GM18520 (cell line): ENCODE data around the gene FBXO15.

Experiments
- ATAC-seq: cut with Tn5 transposase; IDR thresholded peaks from one replicate; pipeline ENCODE4 v1.9.1; 2021; ENCODE audit not compliant: unreplicated experiment

FBXO15 gene, protein sequence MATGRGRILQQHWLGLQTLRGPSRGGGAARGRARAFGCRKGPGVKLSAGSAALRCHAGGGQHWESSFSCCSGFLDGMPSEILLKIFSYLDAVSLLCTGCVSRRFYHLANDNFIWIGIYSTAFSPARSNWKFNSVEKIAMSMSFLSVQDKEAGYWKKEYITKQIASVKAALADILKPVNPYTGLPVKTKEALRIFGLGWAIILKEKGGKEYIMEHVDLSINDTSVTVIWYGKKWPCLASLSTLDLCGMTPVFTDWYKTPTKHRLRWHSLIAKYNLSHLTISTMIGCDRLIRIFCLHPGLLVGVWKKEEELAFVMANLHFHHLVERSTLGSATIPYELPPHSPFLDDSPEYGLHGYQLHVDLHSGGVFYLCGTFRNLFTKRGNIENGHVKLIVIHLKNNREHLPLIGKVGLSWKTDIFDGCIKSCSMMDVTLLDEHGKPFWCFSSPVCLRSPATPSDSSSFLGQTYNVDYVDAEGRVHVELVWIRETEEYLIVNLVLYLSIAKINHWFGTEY

DNA sequence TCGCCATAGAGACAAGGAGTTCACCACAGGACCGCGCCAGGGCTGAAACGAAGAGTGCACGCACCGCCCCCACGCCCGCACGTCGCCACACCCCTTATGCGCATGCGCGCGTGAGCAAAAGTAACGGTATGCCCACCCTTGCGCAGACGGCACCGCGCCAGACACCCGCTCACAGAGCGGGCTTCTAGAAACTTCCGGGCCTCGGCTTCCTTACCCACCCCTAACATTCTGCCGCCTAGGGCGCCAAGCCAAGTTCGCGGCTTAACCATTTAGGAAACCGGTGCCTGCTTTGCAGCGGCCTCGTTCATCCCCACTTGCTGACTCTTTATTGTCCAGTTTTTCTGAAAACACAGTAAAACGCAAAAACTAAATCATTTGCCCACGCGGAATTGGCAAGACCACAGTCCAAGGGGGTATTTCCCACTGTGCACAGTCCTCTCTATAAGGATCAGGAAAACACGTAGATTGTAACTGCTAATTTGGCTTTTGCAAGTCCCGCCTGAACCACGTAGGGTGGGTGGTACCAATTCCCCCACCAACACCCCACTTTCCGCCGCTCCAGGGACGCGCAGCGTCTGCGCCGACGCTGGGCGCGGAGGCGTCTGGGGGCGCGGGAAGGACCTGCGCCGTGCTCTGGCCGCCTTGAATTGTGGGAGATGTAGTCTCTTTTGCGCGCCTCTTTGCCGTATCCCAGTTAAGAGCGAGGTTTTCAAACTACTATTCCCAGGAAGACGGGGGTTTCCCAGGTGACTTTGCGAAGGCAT, at the start of gene FBXO15, which contains the start of gene TIMM21:
Gene FBXO15 (minus strand): TSS at position 56 of the 764 bp plus-strand sequence. CDS start 49 bp downstream, at position 7.
Gene TIMM21 (plus strand): TSS at position 745 of the 764 bp plus-strand sequence. CDS start 286 bp downstream, outside the sequence.
- peak; percentile 85 for ATAC-seq

DNA sequence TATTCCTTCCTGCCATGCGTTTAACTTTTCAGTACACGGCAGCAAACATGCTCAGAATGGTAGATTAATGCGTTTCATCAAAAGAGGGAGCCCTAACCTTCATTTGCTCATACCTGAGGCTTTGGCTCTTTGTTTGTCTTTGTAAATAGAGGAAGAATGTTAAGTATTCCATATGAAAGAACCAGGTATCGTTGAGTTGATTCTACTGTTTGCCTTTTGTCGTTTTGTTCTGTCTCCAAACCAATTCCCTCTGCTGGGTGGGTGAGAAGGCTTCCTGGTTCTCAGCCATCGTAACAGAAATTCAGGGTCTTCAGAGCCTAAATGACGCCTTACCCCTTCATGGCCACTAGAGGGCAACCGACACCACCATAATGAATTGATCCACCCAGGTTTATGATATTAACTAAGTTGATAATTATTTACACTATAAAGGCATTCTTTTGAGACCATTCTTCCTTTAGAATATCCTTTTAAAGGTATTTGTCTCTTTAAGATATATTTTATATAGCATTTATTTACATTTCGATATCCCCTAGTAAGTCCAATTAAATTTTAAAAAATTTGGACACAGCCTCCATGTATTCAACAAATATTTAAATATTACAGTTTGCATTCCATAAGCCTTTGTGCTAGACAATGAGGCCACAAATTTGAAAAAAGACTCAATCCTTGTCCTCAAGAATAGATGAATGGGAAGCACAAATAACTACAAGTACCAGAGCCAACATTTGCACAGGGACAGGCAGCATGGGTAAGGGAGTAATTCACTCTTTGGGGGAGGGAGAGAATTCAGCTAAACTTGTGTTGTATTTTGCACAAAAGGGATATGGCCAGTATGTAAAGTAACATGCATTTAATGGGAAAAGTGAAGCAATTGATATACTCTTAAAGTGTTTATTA, 48.8 kb upstream of the FBXO15 start:
- ATAC-seq, result no peak

DNA sequence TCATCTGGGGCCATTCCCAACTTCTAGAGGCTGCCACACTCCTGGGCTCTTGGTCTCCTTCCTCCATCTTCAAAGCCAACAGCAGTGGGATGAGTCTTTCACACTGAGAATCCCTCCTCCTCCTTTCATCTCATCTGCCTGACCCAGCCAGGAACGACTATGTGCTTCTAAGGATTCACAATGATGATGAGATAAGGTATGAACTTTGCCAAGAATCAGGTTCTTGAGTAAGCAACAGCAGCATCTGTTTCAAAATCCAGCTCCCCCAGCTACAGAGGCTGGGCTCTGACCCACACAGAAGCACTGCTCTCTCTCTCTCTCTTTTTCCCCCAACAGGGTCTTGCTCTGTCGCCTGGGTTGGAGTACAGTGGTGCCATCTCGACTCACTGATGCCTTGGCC, 47.1 kb upstream of the FBXO15 start:
- ATAC-seq, result no peak

DNA sequence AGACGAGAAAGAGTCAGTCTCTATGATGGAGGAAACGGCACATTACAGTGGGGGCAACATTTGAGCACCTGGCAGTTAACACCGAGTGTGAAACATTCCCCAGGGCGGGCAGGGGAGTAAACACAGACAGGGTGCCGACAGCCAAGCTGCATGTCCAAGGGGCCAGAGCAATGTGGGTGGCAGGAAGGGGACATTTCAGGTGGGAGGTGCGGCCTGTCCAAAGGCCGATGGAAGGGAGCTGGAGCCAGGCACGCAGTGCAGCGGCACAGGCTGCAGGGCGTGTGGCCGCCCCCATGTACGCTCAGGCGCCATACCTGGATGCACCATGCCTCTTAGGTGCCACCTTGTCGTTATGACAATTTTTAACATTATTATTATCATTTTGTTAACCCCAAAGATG, 43.9 kb upstream of the FBXO15 start:
- no peak for ATAC-seq

DNA sequence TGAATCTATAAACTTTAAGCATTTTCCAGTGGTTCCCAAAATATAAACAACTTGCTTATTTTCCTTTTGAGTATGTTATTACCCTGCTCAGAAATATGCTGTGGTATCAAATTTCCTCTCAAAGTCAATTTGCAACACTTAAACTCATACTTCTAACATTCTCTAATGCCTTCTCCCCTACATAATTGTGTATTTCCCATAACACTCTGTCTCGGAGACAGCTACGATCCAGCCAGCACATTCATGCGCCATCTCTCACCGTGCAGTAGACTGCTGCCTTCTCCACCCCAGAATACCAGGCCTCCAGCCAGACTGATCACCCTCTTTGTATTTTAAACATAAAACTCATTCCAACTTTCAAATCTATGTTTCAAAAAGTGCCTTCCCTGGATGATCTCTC, 42.5 kb upstream of the FBXO15 start:
- no peak for ATAC-seq

DNA sequence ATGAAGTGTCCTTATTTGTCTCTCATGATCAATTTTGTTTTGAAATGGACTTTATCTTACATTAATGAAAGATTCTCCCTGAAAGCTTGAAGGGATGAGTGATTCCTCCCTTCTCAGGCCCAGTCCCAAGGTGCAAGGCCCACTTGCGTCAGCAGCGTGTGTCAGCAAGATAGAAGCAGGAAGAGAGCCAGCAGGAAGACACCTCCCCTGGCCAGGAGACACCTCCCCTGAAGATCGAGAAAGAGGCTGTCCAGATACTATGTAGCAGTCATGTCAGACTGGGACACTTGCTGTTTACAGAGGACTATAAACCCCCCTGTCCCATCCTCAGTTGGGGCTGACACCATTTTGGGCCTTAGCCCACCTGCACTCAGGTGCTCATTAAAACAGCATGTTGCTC, 39.0 kb upstream of the FBXO15 start:
- no peak for ATAC-seq

DNA sequence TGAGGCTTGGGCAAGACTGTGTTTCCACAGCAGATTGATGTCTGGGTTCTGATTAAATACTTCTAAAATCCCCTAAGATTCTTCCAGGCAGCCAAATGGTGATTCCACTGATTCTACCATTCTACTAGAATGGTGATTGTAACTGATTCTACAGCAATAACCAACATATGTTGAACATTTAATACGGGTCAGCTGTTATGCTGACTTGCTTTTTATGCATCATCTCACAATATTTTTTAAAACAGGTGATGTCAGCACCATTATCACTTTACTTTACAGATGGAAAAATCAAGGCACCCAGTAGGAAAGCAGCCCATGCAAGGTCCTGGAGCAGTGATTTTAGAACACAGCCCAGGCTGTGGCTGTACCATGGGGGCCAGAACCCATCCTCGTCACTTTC, 38.2 kb upstream of the FBXO15 start:
- no peak for ATAC-seq

DNA sequence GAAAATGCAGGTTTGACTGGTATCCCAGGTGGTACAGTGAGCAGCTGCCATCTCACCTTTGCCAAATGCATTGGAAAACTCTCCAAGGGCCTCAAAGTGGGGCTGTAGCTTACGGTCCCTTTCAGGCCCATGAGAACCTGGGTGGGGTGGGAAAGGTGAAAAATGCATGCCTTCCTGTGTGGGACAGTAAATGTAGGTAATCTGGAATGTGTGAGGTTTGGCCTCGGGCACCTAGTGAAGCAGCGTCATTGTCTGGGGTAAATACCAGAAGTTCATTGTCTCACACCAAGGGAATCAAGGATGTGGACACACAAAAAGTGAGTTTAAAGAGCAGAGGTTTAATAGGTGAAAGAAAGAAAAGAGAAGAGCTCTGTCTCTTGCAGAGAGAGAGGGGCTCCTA, 37.2 kb upstream of the FBXO15 start:
- no peak for ATAC-seq

DNA sequence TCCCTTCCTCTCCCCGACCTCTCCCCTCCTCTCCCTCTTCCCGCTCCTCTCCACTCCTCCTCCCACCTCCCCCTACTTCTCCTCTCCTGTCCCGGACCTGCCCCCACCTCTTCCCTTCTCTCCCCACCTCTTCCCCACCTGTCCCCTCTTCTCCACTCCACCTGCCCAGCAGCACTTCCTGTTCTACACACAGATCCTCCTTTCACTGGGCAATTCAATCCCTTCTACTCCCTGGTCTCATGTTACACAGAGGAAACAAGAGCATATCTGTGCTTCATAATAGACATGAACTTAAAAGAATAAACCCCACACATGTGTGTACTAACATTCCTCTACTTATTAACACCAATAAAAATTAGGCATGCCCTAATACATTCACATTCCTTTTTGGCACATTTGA, 35.5 kb upstream of the FBXO15 start:
- no peak for ATAC-seq

DNA sequence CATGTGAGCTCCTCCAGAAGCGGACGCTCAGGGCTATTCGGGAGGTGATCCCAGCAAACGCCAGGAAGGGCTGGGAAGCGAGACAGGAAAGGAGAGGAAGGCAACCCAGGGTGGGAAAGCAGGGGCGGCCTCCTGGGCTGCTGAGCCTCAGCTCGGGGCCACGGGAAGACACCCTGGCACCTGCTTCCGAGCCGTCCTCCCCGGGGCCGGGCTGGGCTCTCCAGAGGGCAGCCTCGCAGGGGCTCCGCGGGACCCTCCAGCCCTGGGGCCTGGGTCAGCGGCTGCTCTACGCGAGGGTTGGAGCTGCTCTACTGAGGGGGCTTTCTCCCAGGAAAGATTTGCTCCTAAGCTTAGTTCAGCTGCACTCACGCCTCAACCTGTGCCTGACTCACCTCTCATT, 34.7 kb upstream of the FBXO15 start:
- ATAC-seq, result no peak

DNA sequence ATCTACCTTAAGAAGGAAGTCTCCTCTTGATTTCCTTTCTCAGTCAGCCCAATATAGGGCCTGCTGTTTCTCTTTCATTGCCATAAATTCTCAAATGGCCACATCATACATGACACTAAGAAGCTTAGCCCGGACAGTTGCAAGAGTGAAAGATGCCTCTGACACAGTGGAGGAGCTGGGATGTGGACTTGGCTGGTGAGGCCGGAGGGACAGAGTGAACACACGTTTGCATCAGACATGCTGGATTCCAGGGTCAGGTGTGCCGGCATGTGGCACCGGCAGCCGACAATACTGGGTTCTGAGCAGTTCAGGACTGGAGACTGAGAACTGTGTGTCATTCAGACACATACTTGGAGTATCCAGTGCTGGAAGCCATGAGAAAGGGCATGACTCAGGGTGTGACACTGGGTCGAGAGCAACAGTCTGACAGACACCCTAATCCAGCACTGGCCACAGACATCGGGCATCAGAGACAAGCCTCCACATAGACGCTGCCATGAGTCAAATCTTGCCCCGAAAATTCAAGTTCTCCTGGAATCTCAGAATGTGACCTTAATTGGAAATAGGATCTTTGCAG, 32.1 kb upstream of the FBXO15 start:
- ATAC-seq, result no peak

DNA sequence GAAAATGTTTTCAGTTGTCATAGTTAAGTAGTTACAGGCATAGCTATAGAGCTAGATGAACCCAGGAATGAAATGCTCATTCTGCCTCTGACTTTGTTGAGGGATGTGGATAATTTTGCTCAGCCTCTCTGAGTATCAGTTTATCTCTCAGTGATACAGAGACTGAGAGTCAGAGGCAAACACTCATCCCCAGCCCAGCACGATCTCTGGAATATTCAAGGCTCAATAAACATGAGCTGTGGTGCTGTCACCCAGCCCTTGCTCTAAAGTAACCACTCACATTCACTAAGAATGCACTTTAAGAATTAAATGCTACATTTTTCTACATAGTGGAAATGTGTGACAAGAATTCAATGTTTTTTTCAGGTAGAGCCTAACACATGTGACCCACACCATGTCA, 31.2 kb upstream of the FBXO15 start:
- no peak for ATAC-seq

DNA sequence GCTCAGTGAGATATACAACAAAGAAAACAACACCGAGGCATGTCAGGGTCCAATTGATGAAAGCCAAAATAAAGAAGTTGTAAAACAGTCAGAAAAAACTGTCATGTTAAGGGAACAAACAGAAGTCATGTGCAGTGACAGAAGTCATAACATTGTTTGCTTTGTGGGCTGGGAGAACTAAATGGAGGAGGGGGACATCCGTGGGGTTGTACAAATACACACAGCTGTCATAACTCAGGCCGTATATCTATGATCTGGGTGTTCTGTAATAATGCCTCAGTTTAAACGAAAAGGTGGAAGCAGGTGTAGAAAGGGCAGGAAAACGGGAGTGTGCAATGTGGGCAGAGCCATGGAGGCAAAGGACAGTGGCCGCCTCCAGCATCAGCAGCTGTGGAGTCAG, 28.0 kb upstream of the FBXO15 start:
- ATAC-seq, result no peak

DNA sequence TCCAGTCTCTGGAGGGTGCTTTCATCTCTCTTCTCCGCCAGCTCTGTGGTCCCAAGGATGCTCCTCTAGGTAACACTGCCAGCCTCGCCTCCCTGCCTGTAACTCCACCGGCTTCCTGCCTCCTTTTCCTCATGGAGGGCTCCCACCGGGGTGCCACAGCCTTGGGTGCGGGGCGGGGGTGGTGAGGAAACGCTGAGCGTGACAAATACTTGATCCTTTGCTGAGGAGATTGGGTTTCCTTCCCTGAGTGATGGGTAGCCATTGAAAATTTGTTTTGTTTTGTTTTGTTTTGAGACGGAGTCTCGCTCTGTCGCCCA, 25.8 kb upstream of the FBXO15 start:
- ATAC-seq, result no peak

DNA sequence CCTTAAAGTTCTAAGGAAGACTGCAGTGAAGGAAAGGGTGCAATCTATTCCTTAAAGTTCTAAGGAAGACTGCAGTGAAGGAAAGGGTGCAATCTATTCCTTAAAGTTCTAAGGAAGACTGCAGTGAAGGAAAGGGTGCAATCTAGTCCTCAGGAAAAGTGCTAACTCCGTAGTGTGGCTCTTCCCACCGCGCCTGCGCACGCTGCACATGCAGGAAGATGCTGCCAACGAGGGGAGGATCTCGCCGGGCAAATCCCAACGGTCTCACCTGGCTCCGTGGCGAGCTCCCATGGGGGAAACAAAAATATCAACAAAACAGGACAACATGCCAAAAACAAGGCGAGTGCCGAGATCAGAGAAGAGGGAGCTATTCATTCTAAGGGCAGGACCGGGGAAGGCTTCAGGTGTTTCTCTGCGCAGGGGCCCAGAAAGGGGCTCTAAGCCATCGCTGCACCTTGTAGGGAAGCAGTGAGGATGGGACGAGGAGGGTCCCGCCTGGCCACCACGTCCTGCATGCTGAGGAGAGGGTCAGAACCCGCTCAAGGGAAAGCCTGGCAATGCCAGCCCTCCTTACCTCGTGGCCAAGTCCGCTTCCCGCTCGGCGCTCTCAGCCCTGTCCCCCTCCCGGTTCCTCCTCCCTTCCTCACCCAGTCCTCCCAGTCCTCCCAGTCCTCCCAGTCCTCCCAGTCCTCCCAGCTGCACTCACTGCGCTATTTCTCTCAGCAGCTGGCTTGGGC, 25.2 kb upstream of the FBXO15 start:
- ATAC-seq, result no peak

DNA sequence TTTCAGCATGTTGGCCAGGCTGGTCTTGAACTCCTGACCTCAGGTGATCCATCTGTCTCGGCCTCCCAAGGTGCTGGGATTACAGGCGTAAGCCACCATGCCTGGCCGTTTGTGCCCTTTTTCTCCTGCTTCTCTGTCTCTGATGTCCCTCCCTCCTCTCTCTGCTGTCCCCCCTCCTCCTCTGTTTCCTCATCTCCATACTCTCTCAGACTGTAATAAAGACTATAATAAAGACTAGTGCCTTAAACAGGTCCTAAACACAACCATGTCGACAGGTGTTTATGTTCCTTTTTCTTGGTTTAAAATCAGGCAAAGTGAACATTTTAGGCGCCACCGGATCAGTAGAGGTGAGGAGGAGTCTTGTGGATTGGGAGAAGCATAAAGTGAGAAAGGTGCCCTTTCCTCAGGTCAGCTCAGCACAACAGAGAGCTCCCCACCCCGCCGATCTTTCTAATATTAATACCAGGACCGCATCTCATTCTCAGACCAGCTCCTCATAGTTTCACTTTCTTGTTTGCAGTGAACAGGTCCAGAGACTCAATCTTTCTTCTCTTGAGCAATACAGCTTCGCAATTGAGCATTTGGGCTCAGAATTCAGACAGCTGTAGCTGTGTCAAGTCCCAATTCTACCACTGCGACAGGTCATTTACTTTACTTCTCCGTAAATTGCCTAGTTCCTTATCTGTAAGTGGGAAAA, 24.4 kb upstream of the FBXO15 start:
- ATAC-seq, result peak; percentile 91

DNA sequence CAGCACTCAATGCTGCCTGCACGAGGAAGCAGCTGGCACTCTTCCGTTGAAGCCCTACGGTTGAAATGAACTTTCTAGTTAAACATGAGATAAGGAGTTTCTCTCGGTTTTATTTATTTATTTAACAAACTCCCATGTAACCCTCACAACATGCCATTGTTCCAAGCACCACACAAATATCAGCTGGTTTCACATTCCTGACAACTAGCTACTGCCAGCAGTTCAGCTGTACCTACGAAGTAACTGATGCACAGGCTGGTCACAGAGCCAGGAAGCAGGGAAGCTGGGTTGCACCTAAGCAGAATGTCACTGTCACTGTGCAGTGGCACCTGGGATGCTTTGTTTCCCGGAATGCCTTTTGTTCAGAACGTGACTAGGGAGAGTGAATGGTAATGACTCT, 18.8 kb upstream of the FBXO15 start:
- no peak for ATAC-seq

DNA sequence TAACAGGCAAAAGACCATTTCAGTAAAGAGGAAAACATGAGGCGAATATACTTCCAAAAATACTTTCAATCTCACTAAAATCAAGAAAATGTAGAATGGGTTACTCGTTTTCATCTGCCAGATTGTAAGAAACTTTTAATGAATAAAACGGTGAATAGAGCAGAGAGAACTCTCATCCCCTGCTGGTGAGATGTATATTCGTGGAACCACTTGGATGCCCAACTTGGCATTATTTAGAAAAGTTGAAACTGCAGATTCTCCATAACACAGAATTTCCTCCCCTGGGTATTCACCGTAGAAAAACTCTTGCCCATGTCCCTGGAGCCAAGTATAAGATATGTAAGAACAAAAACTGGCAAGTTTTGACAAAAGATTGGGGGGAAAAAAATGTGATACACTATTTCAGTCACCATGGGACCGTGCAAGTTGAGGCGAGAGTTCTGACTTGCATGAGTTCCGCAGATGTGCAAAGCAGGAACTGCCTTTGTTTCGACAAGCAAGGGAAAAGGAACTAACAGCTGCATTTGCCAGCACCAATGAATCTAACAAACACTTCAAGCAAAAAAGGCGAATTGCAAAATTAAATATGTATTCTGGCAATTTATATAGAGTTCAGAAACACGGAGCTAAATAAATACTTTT, 15.5 kb upstream of the FBXO15 start:
- no peak for ATAC-seq

DNA sequence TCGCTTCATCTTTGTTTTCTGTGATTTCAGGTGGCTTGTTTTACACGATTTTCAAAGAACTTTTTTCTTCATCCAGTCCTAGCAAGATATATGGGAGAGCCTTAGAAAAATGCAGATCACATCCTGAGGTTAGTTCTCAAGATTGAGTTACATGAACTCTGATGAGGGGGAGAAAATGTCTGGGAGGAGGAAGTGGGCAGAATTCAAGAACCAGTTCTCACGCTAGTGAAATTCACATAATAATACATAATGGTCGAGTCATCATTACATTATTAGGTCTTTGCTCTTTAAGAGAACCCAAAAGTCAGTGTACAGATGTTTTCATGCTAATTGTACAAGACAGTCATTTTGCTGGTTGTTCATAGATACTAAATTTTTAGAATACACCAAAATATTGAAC, 7.6 kb upstream of the FBXO15 start:
- ATAC-seq, result no peak
